Fibroblast of skin of abdomen (primary cell): ENCODE results near the gene SAG.
A peak's percentile ranks its signal among the peaks of the same experiment; 100 is the strongest.
"Not testable (repeated sequence)": the region's sequence is repeated elsewhere in the genome, so short reads cannot be mapped to it uniquely, and the experiment has no call there.

Experiments
- DNase-seq: peaks from one replicate; pipeline ENCODE4 v3.0.0-alpha.2; 2013

SAG gene

GRCh38 chr2:233356546-233357308 lies 49.1 kb downstream of the SAG start:
- DNase-seq, result no peak

GRCh38 chr2:233358335-233358734 lies 50.7 kb downstream of the SAG start:
- DNase-seq, result no peak

GRCh38 chr2:233358947-233359346 lies 51.3 kb downstream of the SAG start:
- DNase-seq, result no peak

GRCh38 chr2:233359823-233360222 lies 52.2 kb downstream of the SAG start:
- no peak for DNase-seq

- DNase-seq, result no peak
Observed at GRCh38 chr2:233360771-233361176, 53.2 kb downstream of the SAG start.

- DNase-seq, result no peak
Observed at GRCh38 chr2:233361297-233361696, 53.7 kb downstream of the SAG start.

- DNase-seq, result no peak
Observed at GRCh38 chr2:233362742-233363141, 55.1 kb downstream of the SAG start.

GRCh38 chr2:233363744-233364235 lies 56.2 kb downstream of the SAG start:
- no peak for DNase-seq

- DNase-seq, result no peak
Observed at GRCh38 chr2:233365861-233366520, 58.4 kb downstream of the SAG start.

- no peak for DNase-seq
Observed at GRCh38 chr2:233367586-233367985, 60.0 kb downstream of the SAG start.

- no peak for DNase-seq
Observed at GRCh38 chr2:233368756-233369155, 61.1 kb downstream of the SAG start.

GRCh38 chr2:233369462-233369861 lies 61.8 kb downstream of the SAG start:
- no peak for DNase-seq

GRCh38 chr2:233369897-233370685 lies 62.5 kb downstream of the SAG start:
- DNase-seq, result peak; percentile 8

GRCh38 chr2:233371641-233372040 lies 64.0 kb downstream of the SAG start:
- no peak for DNase-seq

- DNase-seq, result no peak
Observed at GRCh38 chr2:233372855-233373254, 65.2 kb downstream of the SAG start.

GRCh38 chr2:233373316-233373715 lies 65.7 kb downstream of the SAG start:
- no peak for DNase-seq

GRCh38 chr2:233374776-233375175 lies 67.2 kb downstream of the SAG start:
- DNase-seq, result not testable (repeated sequence)

- DNase-seq, result no peak
Observed at GRCh38 chr2:233375490-233376314, 68.1 kb downstream of the SAG start.

- no peak for DNase-seq
Observed at GRCh38 chr2:233379034-233379433, 71.4 kb downstream of the SAG start.

GRCh38 chr2:233379441-233379840 lies 71.8 kb downstream of the SAG start:
- DNase-seq, result no peak

GRCh38 chr2:233380132-233380895 lies 72.7 kb downstream of the SAG start:
- DNase-seq, result peak; percentile 10
